GM19372 (cell line): ENCODE measurements around the gene NANP.
"Not testable (repeated sequence)": the region's sequence is repeated elsewhere in the genome, so short reads cannot be mapped to it uniquely, and the experiment has no call there.

ENCODE experiments used
- ATAC-seq: cut with Tn5 transposase; IDR thresholded peaks from one replicate; pipeline ENCODE4 v1.9.1; 2021; ENCODE audit warnings: mild to moderate bottlenecking, low read depth, moderate library complexity; ENCODE audit not compliant: unreplicated experiment

NANP gene

DNA sequence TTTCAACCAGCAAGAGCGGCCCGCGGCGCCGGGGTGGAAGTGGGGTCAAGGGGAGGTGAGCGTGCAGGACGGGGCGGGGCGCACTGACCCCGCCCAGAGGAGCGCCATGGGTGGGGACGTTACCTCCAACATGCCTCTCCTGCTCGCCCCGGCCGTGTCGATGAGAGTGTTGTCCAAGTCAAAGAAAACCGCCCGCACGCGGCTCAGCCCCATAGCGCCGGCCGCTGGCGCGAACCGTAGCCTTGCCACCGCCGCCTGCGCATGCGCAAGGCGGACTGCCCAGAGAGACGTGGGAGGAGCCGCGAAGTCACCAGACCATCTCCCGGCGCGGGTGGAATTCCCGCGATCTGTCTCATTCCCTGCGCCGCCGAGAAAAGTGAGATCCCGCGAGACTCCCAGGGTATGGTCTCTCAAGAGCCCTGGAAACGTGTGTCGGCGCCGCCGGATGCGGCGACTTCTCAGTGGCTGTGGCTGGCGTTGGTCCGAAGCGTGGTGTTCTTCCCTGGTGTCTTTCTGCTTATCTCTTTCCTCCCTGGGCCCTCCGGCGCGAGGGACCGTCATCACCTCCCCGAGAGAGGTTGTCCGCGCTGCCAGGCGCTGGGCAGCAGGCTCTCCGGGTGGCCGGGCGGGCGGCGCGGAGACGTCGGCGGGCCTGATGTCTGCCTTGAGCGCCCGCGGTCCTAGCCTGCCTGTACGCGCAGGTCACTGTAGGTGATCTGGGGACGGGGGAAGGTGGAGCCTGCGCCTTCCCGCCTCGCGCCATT is at the start of gene NANP:
Gene NANP (minus strand): TSS at position 279 of the 764 bp plus-strand sequence. CDS start 66 bp downstream, at position 213.
- peak; percentile 77 for ATAC-seq

GRCh38 chr20:25672659-25673235 is 48.9 kb upstream of the NANP start:
- ATAC-seq = no peak

DNA sequence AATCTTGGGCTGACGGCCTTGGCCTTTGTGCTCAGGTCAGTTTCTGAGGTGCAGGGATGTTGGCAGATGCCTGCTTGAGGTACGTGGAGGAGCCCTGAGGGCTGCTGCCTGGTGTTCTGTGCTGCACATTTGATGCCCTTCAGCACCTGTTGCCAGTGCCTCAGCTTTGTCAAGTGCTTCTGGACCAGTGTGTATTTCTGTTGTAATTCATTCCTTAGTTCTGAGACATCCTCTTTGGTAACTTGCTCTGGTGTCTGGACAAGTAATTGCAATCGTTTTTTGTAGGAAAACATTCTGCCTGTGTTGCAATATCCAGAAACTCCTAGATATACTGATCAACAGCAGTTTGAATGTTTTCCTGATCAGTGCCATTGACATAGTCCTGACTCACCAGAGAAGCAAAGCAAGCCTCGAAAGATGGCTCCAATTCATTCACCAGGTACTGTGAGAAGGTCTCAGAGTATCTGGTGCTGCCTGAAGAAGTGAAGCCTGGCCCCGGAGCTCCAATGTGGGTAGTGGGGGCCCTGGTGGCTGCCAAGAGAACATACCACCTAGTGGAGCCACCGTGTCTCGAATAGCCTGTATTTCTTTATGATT is 46.1 kb upstream of the NANP start:
- ATAC-seq = no peak

GRCh38 chr20:25668446-25668845 is 44.6 kb upstream of the NANP start:
- no peak for ATAC-seq

DNA sequence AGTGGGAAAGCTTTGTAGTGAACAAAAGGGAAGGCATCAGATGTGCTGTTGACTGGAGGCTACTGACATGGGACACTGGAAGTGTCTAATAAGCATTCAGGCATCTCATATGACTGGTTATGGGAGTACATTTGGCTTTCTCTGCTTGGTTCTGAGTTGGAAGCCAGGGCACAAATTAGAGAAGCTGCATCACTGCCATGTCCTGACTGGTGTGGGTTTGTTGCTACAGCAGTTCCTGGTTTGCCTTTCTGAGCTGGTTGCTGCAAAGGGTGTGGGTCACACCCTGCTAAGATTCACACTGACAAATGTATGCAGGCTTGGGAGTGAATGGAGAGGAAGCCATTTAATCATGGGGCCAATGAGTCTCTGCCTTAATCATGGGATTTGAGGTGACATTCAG is 36.2 kb upstream of the NANP start:
- ATAC-seq = no peak

- no peak for ATAC-seq
Observed at GRCh38 chr20:25654487-25654886, 30.7 kb upstream of the NANP start.

DNA sequence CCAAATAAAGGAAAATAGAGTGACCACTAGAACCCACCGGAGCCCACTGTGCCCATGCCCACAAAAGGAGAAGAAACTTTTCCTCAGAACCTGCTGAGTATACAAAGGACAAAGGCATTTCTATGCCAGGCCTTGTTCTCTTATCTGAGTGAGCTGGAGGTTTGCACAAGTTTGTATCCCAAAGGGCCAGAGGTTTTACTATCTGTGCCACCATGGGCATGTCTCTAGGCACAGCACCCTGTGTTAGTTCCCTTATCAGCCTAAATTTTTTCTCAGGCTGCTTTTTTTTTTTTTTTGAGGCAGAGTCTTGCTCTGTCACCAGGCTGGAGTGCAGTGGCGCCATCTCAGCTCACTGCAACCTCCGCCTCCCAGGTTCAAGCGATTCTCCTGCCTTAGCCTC is 29.1 kb upstream of the NANP start:
- not testable (repeated sequence) for ATAC-seq

DNA sequence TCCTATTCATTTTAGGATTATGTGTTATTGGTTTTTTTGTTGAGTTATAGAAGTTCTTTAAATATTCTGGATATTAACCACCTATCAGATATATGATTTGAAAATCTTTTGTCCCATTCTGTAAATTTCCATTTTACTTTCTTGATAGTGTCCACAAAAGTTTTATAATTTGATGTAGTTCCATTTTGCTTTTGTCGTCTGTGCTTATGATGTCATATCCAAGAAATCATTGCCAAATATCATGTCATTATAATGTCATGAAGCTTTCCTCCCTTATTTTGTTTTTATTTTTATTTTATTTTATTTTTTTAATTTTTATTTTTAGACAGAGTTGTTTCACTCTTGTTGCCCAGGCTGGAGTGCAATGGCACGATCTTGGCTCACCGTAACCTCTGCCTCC is 21.0 kb upstream of the NANP start:
- ATAC-seq = no peak

DNA sequence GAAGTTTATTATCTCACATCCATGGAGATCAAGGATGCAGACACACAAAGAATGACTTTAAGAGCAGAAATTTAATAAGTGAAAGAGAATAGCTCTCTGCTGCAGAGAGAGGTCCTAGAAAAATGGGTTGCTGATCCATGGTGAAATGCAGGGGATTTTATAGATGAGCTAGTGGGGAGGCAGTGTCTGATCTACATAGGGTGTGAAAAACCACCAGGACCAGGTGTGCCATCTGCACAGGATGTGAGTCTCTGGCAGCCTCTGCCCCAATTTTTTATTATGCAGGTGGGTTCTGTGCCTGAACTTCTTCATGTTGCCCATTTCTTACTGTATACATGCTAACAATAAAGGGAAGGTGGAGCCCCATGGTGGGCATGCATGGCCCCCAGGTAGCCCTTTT is 19.9 kb upstream of the NANP start:
- no peak for ATAC-seq

GRCh38 chr20:25637247-25637646 is 13.4 kb upstream of the NANP start:
- ATAC-seq = no peak

DNA sequence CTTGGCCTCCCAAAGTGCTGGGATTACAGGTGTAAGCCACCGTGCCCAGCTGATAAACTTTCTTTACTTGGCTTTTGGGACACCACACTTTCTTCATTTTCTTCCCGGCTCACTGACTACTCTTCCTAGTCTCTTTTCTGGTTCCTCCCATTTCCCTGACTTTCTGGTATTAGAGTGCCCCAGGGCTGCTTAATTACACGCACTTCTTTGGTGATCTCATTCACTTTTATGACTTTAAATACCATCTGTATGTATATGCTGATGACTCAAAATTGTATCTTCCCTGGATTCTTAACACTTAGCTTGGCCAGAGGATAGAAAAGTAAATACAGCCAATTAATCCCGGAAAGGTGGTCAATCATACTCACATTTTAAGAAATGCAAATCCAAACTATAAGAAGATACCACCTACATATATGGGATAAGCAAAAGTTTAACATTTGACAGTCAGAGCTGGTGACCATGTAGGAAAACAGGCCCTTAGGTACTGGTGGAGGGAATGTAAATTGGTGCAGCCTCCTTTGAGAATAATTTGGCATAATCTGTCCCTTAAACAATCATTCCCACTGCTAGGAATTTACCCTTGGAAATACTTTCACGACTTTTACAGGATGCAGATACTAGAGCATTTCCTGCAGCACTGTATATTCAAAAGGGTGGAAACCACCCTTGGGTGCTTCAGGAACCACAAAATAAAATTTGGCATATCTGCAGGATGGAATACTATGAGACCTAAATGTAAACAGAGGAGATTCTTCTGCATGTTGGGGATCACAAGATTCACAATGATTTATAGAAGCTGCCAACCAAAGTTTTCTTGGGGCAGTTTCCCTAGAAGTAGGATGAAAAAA is 9.4 kb upstream of the NANP start:
- ATAC-seq = no peak

DNA sequence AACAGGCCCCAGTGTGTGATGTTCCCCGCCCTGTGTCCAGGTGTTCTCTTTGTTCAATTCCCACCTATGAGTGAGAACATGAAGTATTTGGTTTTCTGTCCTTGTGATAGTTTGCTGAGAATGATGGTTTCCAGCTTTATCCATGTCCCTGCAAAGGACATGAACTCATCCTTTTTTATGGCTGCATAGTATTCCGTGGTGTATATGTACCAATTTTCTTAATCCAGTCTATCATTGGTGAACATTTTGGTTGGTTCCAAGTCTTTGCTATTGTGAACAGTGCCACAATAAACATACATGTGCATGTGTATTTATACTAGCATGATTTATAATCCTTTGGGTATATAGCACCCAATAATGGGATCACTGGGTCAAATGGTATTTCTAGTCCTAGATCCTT is 6.8 kb upstream of the NANP start:
- not testable (repeated sequence) for ATAC-seq

DNA sequence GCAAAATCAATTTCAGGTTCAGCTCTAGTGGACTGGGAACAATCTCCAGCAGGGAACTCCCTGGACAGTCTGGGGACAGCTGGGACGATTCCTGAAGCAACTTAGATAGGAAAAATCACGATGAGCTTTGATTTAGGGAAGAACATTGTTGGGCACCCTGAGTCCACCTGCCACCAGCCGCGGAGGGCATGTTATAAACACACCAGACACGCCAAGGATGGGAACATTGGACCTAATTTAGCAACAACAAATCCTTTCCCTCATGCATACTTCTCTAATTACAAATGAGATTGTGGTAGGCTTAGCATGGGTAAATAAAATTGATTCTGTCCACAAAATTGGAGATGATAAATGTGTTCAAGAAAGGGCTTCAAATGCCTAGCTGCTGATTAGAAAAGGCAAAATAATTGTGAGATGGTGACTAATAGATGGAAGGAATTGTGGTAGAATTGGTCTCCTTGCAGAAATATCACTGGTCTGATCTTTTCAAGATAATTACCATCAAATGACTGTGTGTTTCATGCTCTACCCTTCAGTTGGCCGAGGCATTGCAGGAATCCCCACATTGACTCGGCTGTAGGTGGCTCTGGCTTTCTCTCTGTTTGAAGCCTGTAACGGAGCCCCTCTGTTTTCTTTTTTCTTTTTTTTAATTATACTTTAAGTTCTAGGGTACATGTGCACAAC is 6.1 kb upstream of the NANP start:
- no peak for ATAC-seq

GRCh38 chr20:25626779-25627178 is 3.0 kb upstream of the NANP start:
- ATAC-seq = no peak

DNA sequence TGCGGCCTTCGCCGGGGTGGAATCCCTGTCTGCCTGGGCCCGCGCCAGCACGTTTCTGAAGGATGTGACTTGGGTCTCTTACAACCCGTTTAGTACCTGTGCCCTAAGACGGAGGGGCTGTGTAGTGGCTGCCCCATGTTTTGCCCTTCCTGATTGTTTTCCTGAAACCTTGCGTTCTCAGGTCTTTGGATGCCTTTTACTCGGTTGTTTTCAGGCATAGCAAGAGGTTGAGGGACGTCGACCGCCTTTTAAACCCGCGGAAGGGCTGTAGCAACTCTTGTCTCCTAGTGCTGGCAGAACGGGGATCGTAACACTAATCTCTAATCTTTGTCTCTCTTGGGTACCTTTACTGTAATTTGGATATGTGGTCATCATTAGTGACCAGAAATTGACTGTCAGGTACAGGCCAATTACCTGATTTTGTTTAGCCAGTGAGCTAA is 706 bp upstream of the NANP start:
- no peak for ATAC-seq

GRCh38 chr20:25623225-25623735 is 534 bp downstream of the NANP start:
- ATAC-seq = peak; percentile 17

GRCh38 chr20:25622450-25623224 is 1.2 kb downstream of the NANP start:
- ATAC-seq = no peak

GRCh38 chr20:25622049-25622448 is 1.8 kb downstream of the NANP start:
- no peak for ATAC-seq

- ATAC-seq = no peak
Observed at GRCh38 chr20:25619514-25619913, 4.3 kb downstream of the NANP start.
